C4-2B (cell line): ENCODE data around the gene RNF227.

Source experiments
- CTCF ChIP-seq: fragments of 450-650 bp; conservative IDR thresholded peaks from 2 replicates; pipeline ENCODE4 v1.5.1; 2017; ENCODE audit warnings: mild to moderate bottlenecking
- ZFX ChIP-seq: fragments of 450-650 bp; IDR thresholded peaks from 2 replicates; pipeline ENCODE4 v1.6.1; 2017

- TF ChIP-seq CTCF (no peak), ZFX (no peak)
Observed at GRCh38 chr17:7881276-7882054, 34.6 kb downstream of the RNF227 start.
